Hepatocyte (in vitro differentiated cells): Measurements from ENCODE around the gene TMEM238L. TPM values are rescaled to one million over a fixed set of nuclear protein-coding genes. Genes with fewer than 3 reads are reported as not detected.

Experiments
- DNase-seq: peaks from one replicate; pipeline ENCODE4 v3.0.0-alpha.2; 2016; ENCODE audit warnings: low spot score
- H2AFZ ChIP-seq: fragments of 200-600 bp; sonication (generic); 2 replicates; pipeline ENCODE4 v1.6.0; 2016; ENCODE audit warnings: antibody characterized with exemption, mild to moderate bottlenecking
- H3K27ac ChIP-seq: fragments of 200-600 bp; sonication (generic); 2 replicates; pipeline ENCODE4 v1.5.1; 2016; ENCODE audit warnings: mild to moderate bottlenecking
- H3K27me3 ChIP-seq: fragments of 200-600 bp; sonication (generic); 2 replicates; pipeline ENCODE4 v1.6.1; 2016
- H3K36me3 ChIP-seq: fragments of 200-600 bp; sonication (generic); replicated peaks from 2 replicates; pipeline ENCODE4 v1.5.1; 2016; ENCODE audit warnings: low read depth; ENCODE audit not compliant: insufficient read depth
- H3K4me1 ChIP-seq: fragments of 200-600 bp; sonication (generic); 2 replicates; pipeline ENCODE4 v1.5.1; 2016; ENCODE audit warnings: mild to moderate bottlenecking, moderate library complexity; ENCODE audit not compliant: insufficient read depth
- H3K4me2 ChIP-seq: fragments of 200-600 bp; sonication (generic); 2 replicates; pipeline ENCODE4 v1.6.0; 2016
- H3K4me3 ChIP-seq: fragments of 200-600 bp; sonication (generic); 2 replicates; pipeline ENCODE4 v1.5.1; 2016; ENCODE audit warnings: mild to moderate bottlenecking
- H3K79me2 ChIP-seq: fragments of 200-600 bp; sonication (generic); 2 replicates; pipeline ENCODE4 v1.6.0; 2017; ENCODE audit warnings: mild to moderate bottlenecking
- H3K9me2 ChIP-seq: fragments of 200-600 bp; sonication (generic); replicated peaks from 2 replicates; pipeline ENCODE4 v1.6.0; 2017; ENCODE audit warnings: mild to moderate bottlenecking; ENCODE audit not compliant: insufficient read depth
- H3K9me3 ChIP-seq: fragments of 200-600 bp; sonication (generic); 2 replicates; pipeline ENCODE4 v1.5.1; 2016; ENCODE audit warnings: low read depth, mild to moderate bottlenecking
- H4K20me1 ChIP-seq: fragments of 200-600 bp; sonication (generic); 2 replicates; pipeline ENCODE4 v1.6.0; 2016; ENCODE audit warnings: mild to moderate bottlenecking; ENCODE audit not compliant: insufficient read depth, poor library complexity, severe bottlenecking
- EZH2 ChIP-seq: fragments of 200-600 bp; sonication (generic); IDR thresholded peaks from 2 replicates; pipeline ENCODE4 v1.6.1; 2016; ENCODE audit warnings: antibody characterized with exemption, mild to moderate bottlenecking, borderline replicate concordance
- EZH2phosphoT487 ChIP-seq: fragments of 200-600 bp; sonication (generic); IDR thresholded peaks from one replicate; pipeline ENCODE4 v1.6.1; 2018; ENCODE audit warnings: antibody characterized with exemption, mild to moderate bottlenecking, low read depth, moderate library complexity; ENCODE audit not compliant: unreplicated experiment, severe bottlenecking
- WGBS: methylation state at CpG from one replicate; pipeline ENCODE4 v1.1.6; 2016; ENCODE audit warnings: low lambda C conversion rate; ENCODE audit errors: missing lambda C conversion rate; 5-methylcytosine and 5-hydroxymethylcytosine counted together
- polyA plus RNA-seq: library from polyadenylated mRNA; unstranded; fragments of >200 nt; fragmentation: Nextera tagmentation; extraction: Ambion mirVana; gene quantifications from 2 replicates; pipeline ENCODE4 v1.2.1, GENCODE V29; 2016
- total RNA-seq: library from RNA; depleted of rRNA; stranded (reverse); fragments of >200 nt; gene quantifications from 2 replicates; pipeline ENCODE4 v1.2.3, GENCODE V29; 2014
- TF ChIP-seq, protein P1 (sequence below): fragments of 200-600 bp; sonication (generic); IDR thresholded peaks from 2 replicates; pipeline ENCODE4 v1.5.1; 2016; ENCODE audit warnings: antibody characterized with exemption, mild to moderate bottlenecking; ENCODE audit not compliant: poor library complexity

Gene TMEM238L
- total and polyA plus RNA-seq, 2 experiments from 2014 or later = 1.3 to 1.5 TPM

- Histone ChIP-seq H3K4me3 (no peak overlapping the region), H3K4me1 (peaks cover 30% of the 10 kb centered on the region), H3K27me3 (no peaks in the 10 kb centered on the region), H2AFZ (no peak overlapping the region), H3K79me2 (no peaks in the 10 kb centered on the region), H3K36me3 (no peaks in the 10 kb centered on the region), H3K27ac (peak overlapping the region; percentile 83), H3K4me2 (peak overlapping the region; percentile 51), H4K20me1 (no peaks in the 10 kb centered on the region), H3K9me2 (no peaks in the 10 kb centered on the region), H3K9me3 (no peaks in the 10 kb centered on the region)
- WGBS = 51% methylated on average over 3 of the region's 3 CpGs
- TF ChIP-seq, protein P1, sequence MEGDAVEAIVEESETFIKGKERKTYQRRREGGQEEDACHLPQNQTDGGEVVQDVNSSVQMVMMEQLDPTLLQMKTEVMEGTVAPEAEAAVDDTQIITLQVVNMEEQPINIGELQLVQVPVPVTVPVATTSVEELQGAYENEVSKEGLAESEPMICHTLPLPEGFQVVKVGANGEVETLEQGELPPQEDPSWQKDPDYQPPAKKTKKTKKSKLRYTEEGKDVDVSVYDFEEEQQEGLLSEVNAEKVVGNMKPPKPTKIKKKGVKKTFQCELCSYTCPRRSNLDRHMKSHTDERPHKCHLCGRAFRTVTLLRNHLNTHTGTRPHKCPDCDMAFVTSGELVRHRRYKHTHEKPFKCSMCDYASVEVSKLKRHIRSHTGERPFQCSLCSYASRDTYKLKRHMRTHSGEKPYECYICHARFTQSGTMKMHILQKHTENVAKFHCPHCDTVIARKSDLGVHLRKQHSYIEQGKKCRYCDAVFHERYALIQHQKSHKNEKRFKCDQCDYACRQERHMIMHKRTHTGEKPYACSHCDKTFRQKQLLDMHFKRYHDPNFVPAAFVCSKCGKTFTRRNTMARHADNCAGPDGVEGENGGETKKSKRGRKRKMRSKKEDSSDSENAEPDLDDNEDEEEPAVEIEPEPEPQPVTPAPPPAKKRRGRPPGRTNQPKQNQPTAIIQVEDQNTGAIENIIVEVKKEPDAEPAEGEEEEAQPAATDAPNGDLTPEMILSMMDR = no peak
- TF ChIP-seq EZH2 = no peak
- no peak for TF ChIP-seq EZH2phosphoT487
- DNase-seq = no peak
Measured at GRCh38 chr17:10798332-10798749, 5.6 kb downstream of the TMEM238L start.

DNA sequence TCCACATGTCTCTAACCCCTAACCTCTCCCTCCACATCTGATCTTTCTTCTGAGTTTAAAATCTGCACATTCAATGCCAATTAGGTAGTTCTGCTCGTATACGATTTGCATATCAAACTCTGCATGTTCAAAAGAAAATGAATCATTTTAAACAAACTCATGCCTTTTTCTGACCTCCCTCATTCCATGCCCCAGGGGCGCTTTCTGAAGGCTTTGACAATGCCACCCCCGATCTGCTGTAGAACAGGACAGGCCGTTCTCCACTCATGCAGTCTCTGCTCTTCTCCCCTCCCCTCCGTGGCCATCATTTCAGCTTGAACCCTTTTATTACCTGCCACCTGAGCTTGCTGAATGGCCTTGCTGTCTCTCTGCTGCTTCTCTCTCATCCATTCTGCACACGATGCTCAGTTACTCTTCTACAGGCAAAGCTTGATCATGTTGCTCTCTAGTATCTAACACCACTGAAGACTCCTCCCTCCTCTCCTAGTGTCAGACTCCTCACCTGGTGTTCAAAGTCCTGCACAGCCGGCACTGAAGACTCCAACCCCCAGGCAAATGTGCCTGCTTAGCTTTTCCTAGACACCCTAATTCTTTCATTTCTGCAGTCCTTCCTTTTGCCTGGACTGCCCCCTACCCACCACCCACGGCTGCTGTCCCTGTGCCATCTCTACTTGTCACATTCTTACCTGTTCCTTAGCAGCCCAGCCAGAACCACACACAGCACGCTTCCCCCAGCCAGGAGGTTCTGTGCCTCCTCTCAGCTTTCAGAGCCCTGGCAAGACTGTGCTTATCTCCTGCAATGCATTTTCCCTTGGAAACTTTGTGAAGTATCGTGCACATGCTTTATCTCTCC lies 6.2 kb downstream of the TMEM238L start:
- peak; percentile 67 for DNase-seq
- H3K4me2 ChIP-seq = peak overlapping the region; percentile 51

DNA sequence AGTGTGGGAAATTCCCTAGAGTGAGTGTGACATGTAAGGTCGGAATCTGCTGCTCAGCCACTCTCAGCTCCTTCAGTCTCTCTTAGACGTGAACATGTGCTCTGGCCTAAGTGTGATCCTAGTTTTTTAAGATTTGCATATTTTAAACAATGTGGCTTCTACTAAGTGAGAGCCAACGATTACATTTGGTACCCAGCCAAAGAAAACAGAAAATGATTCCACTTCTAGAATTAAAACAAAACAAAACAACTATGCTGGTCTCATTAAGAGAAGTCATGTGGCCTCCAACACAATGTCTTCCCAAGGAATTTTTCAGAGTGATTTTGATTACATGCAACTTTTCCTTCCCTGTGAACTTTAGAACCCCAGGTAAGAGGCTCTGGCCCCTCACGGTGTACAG lies 10.1 kb downstream of the TMEM238L start:
- Histone ChIP-seq H3K4me3 (no peak overlapping the region), H3K79me2 (no peaks in the 10 kb centered on the region), H3K4me2 (no peak overlapping the region), H3K4me1 (peaks cover 20% of the 10 kb centered on the region), H3K36me3 (no peaks in the 10 kb centered on the region), H3K27ac (peak overlapping the region; percentile 18), H3K27me3 (no peaks in the 10 kb centered on the region), H4K20me1 (no peaks in the 10 kb centered on the region), H2AFZ (no peak overlapping the region), H3K9me2 (no peaks in the 10 kb centered on the region), H3K9me3 (no peaks in the 10 kb centered on the region)
- no peak for DNase-seq
- TF ChIP-seq, protein P1 = no peak
- TF ChIP-seq EZH2 (no peak), EZH2phosphoT487 (no peak)
- 76% methylated on average over 4 of the region's 4 CpGs for WGBS

More for the DNA sequence above, 6.2 kb downstream of the TMEM238L start:
- H3K27me3 ChIP-seq = no peaks in the 10 kb centered on the region
- no peaks in the 10 kb centered on the region for H4K20me1 ChIP-seq
- 50% methylated on average over 11 of the region's 11 CpGs for WGBS
- no peaks in the 10 kb centered on the region for H3K9me3 ChIP-seq
- H3K4me3 ChIP-seq = no peak overlapping the region
- TF ChIP-seq, protein P1 = peak; percentile 12
- no peak for TF ChIP-seq EZH2
- no peaks in the 10 kb centered on the region for H3K36me3 ChIP-seq
- no peak overlapping the region for H2AFZ ChIP-seq
- H3K79me2 ChIP-seq = no peaks in the 10 kb centered on the region
- H3K9me2 ChIP-seq = no peaks in the 10 kb centered on the region
- H3K4me1 ChIP-seq = peaks cover 30% of the 10 kb centered on the region
- peak overlapping the region; percentile 83 for H3K27ac ChIP-seq
